Central memory CD4-positive, alpha-beta T cell (primary cell): ENCODE measurements around the gene TRIP6.
"Not testable (repeated sequence)": the region's sequence is repeated elsewhere in the genome, so short reads cannot be mapped to it uniquely, and the experiment has no call there.

Source experiments
- DNase-seq: peaks from one replicate; pipeline ENCODE4 v3.0.0; 2022

Gene TRIP6

DNA sequence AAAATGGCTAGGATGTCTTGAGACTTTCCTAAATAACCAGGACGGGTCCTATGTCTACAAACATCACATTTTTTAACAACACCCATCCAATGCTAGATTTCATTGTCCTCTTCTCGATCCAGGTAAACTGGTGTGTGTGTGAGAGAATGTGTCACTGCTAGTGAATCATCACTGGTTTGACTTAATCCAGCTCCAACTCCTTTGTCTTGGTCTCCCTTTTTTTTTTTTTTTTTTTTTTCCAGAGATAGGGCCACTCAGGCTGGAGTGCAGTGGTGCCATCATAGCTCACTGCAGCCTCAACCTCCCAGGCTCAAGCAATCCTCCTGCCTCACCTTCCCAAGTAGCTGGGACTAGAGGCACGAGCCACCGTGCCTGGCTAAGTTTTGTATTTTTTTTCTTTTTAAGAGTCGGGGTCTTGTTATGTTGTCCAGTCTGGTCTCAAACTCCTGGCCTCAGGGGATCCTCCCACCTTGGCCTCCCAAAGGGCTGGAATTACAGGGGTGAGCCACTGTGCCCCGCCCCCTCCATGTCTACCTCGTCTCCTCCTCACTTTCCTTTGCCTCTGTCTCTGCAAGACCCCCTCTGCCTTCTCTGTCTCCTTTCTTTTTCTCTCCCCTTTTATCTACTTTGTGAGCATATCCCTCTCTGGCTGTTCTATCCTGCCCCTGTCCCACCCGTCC, 24.5 kb downstream of the TRIP6 start:
- no peak for DNase-seq

DNA sequence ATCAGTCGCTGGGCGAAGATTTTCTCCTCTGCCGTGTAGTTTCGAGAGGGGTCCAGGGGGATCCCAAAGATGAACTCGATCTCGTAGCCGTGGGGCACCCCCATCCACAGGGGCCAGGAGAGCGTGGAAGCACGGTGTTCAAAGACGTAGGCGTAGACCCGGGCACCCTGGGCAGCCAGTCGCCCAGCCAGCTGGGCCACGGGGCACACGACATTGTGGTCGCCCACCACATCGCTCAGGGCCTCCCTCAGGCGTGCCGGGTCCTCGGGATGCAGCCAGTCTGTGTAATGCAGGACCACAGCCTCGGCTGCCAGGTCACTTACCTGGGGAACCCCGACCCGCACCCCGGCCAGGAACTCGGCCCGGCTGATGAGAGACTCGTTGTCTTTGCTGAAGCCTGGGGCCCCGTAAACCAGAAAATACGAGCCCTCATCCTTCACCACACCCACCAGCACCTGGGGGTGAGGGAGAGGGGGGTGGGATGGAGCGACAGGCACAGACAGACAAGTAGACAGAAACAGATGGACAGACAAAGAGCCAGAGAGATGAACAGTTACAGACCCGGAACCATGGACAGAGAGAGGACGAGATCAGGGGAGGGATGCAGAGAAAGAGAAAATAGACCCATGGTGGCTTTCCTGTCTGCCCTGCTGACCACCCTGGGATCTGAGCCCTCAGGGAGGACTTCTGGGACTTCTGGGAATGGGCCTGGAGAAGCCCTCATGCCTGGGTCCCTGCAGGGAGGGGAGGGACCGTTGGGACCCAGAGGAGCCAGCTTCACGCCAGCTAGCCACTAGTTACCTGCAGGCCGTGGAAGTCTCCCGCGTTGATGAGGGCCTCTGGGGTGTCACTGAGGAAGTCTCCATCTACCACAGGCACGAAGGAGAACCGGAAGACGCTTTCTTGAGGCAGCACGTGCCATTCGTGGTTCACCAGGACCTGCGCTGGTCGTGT, 25.5 kb downstream of the TRIP6 start:
- no peak for DNase-seq

- no peak for DNase-seq
Observed at GRCh38 chr7:100893318-100893895, 26.2 kb downstream of the TRIP6 start.

DNA sequence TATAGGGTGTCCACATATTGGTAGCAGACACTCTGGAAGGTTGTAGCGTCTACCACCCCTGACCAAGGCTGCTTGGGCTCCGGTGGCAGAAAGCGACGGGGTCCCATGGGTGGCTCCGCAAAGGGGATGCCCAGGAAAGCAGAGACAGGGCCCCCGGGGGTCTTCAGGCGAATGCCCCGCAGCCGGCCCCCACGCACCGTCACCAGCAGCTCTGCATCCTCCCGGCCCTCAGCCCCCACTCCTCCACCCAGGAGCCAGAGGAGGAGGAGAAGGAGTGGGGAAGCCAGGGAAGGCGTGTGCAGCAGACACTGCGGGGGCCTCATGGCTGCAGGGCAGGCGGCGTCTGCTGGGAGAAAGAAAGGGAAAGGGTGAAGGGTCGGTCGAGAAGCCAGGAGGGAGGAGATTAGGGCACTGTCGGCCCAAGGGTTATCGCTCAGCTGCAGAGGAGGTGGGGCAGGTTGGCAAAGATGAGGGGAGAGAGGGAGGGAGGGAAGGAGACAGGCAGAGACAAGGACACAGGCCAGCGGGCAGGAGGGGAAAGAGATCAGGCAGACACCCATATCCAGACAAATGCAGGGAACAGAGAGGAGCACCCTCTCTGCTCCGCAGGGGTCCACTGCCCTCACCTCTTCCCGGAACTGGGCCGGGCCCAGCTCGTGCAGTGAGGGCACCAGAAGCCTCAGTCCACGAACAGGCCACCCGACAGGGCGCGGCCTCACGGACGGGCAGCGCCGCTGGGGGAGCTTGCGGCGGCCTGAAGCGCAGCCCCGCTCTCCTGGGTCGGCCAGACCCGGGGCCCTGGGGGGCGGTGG, 26.9 kb downstream of the TRIP6 start:
- no peak for DNase-seq

DNA sequence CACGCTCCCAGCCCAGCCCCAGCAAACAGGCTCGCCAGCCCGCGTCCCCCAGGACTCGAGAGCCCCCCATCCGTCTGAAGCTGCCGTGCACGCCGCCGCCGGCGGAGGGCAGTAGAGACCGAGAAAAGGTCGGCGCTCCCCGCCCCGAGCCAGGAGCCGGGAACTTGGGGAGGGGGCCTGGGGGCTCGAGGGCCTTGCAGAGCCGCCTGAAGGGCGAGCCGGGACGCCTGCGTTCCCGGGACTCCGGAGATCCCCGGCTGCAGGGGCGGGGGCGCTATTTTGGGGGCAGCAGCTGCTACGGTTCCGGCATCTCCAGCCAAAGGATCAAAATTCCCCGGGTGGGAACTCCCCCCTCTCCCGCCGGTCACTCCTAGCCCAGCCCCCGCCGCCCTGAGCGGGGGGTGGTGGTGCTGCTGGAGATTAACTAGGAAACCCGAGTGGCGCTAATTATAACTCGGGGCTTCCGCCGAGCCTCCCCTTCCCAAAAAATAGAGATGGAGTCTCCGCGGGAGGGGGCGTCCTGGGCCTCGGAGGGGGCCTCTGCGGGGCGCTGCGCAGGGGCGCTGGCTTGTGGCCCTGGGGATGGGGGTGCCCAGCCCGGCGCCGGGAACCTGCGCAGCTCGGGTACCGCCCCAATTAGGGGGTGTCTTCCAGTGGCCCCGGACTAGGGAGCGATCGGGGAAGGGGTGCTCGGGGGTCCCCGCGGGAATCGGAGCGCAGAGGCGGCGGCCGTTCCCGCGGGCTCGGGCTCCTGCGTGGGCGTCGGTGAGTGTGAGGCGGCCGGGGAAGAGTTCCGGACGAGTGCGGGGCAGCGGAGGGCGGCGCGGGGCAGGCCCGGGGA, 27.9 kb downstream of the TRIP6 start:
- DNase-seq = no peak

DNA sequence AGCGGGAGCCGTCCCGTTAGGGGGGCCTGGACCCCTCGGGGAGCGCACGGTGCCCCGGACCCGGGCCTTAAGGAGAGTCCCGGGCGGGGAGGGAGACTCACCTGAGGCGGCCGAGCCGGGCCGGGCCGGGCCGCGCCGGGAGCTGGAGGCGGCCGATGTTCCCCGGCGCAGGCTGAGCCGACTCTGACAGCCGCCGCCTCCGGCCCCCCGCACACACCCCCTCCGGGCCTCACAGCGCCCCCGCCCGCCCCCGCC, 28.4 kb downstream of the TRIP6 start, which contains the start of gene ACHE:
ACHE (minus strand) TSS at position 188 of the 255 bp plus-strand sequence. CDS start 1,656 bp downstream, outside the sequence.
- DNase-seq = no peak

DNA sequence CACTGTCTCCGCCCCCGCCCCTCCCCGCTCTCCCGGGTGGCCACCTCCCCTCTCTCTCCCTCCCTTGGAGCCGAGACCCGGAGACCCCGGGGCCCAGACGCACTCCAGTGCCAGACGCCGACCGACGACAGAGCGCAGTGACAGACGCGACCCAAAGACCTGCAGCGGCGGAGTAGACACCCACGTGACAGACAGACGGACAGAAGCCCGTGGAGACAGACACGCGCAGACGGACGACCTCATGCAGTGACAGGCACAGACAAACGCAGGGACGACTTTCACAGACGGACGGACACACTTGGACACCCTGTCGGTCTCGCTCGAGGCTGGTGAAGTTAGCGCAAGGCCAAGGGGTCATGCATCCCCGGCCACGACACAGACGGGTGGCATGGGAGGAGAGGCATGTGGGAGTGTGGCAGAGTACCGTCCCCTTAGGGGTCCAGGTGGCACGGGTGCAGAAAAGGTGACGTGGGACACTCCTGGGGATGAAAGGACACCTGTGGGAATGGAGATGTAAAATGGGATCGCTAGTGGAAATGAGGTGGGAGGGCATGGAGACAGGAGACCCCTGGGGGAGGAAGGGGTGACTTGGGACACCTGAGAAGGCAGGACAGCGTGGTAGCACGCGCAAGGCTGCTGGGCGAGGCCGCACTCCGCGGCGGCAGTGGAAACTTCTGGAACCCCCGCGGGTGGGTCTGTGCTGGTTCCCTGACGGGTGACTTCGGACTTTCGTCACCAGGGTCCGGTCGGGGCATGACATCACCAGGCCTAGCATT, 29.0 kb downstream of the TRIP6 start:
- DNase-seq = no peak

DNA sequence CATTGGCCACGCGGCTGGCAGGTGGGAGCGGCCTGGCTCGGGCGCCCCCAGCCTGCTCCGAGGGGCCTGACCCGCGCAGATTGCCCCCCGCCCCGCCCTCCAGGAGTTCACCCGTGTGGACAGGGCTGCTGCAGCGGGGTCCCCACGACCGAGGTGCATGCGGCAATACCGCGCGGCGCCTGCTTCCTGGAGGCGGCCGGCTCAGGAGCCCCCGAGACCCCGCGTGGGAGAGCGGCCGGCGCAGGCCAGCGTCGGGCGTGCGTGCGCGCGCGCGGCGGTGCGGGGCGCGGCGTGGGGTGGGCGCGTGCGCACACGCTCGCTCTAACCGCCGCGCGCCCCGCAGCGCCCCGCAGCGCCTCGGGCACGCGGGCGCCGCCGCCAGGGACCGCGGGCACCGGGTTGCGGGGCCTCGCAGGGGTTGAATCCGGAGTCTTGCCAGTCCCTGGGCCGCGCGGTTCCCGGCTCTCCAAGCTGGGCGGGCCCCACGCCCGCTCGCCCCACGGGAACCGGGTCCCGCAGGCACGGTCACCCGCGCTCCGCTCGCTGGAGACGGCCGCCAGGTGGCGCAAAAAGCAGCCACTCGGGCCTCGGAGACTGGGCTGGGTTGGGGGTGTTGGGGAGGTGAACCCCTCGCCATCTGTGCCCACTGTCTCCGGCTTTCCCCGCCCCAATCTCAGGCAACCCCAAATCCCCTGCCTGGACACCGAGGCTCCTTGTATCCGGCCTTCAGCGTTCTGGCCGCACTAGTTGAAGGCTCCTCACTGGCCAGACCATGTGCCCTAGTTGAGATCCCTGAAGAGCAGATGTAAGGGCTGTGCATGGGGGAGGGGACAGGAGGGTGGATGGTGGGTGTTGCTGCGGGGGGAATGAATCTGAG, 29.8 kb downstream of the TRIP6 start:
- DNase-seq = peak; percentile 40

GRCh38 chr7:100897772-100898454, 30.7 kb downstream of the TRIP6 start:
- no peak for DNase-seq

GRCh38 chr7:100899432-100899831, 32.2 kb downstream of the TRIP6 start:
- no peak for DNase-seq

DNA sequence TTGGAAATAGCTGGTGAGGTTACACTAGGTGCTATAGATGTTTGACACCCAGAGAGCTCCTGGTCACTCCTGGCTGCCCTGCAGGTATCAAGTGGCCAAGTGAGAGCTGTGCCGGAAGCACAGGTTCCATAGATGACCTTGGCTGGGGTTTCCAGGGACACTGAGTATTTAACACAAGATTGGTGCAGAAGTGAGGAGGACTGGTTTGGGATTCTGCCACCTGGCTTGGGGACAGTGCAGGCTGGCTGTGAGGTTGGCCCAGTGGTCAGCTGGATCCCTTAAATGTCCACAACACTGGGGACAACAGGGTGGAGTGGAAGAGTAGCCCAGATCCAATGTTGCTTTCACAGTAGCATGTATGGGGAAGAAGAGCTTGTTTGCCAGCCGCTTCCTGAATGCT, 33.8 kb downstream of the TRIP6 start:
- no peak for DNase-seq

GRCh38 chr7:100901921-100902332, 34.7 kb downstream of the TRIP6 start:
- no peak for DNase-seq

- no peak for DNase-seq
Observed at GRCh38 chr7:100902638-100903037, 35.5 kb downstream of the TRIP6 start.

DNA sequence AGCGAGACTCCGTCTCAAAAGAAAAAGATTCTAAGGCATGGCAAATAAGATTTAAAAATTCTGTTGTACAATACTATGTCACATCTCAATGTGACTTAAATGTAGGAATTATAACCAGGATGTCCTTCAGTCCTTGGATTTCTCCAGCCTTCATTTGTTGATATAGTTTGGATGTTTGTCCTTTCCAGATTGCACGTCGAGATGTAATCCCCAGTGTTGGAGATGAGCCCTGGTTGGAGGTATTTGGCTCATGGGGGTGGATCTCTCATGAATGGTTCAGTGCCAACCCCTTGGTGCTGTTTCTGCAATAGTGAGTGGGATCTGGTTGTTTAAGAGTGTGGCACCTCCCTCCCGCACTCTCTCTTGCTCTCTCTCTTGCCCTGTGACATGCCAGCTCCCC, 41.3 kb downstream of the TRIP6 start:
- no peak for DNase-seq

- DNase-seq = not testable (repeated sequence)
Observed at GRCh38 chr7:100910443-100910842, 43.3 kb downstream of the TRIP6 start.

DNA sequence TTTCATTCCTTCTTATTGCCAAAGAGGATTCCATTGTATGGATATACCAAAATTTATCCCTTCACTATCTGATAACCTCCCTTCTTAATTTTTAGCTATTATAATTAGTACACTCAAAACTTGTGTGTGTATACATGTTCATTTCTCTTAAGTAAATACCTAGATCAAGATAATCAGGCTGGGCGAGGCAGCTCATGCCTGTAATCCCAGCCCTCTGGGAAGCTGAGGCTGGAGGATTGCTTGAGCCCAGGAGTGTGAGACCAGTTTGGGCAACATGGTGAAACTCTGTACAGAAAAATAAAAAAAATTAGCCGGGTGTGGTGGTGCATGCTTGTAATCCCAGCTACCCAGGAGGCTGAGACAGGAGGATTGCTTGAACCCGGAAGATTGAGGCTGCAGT, 44.3 kb downstream of the TRIP6 start:
- DNase-seq = no peak

DNA sequence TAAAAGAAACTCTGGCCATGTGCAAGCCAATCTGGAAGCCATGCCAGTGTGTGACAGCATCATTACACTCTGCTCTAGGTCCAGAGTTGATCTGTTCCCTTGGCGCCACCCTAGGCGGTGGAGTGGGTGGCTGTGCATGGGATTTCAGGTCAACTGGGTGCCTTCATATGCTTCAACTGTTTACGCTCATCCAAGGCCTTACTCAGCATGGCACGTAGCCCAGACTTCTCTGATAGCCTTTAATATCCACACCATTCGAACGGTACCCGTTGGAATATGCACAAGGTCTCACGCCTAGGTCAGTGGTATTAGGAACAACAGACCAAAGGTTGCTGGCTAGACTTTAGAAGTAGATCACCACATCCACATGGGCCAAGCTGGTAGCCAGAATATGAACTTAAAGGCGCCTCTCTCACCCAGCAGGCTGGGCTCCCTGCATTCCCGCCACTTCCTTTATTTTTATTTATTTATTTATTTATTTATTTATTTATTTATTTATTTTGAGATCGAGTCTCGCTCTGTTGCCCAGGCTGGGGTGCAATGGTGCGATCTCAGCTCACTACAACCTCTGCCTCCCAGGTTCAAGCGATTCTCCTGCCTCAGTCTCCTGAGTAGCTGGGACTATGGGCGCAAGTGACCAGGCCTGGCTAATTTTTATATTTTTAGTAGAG, 47.2 kb downstream of the TRIP6 start:
- DNase-seq = no peak

DNA sequence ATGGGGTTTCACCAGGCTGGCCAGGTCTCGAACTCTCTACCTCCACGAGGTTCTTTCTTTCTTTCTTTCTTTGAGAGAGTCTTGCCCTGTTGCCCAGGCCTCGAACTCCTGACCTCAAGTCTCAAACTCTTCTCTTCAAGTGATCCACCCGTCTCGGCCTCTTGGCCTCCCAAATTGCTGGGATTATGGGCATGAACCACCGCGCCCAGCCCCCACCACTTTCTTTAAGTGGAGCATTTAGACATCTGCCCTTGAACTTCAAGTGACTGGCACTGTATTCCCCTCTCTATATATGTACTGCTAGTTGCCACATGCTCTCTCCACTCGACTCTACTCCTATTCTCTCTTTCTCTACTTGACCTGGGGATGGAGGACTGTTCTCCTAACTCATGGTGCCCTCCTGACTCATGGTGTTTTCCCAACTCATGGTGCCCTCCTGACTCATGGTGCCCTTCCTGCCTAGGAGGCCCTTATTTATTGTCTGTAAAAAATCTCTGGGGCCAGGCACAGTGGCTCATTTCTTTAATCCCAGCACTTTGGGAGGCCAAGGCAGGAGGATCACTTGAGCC, 47.8 kb downstream of the TRIP6 start:
- no peak for DNase-seq

GRCh38 chr7:100919335-100919734, 52.1 kb downstream of the TRIP6 start:
- not testable (repeated sequence) for DNase-seq
